22Rv1 (cell line): ENCODE data around the gene SEMA7A.

ENCODE experiments used
- ZFX ChIP-seq: fragments of 450-650 bp; IDR thresholded peaks from 2 replicates; pipeline ENCODE4 v1.6.1; 2017; ENCODE audit warnings: antibody characterized with exemption, borderline replicate concordance
- TF ChIP-seq, protein P1 (sequence below): fragments of 450-650 bp; IDR thresholded peaks from 2 replicates; pipeline ENCODE4 v1.5.1; 2017; ENCODE audit warnings: mild to moderate bottlenecking

DNA sequence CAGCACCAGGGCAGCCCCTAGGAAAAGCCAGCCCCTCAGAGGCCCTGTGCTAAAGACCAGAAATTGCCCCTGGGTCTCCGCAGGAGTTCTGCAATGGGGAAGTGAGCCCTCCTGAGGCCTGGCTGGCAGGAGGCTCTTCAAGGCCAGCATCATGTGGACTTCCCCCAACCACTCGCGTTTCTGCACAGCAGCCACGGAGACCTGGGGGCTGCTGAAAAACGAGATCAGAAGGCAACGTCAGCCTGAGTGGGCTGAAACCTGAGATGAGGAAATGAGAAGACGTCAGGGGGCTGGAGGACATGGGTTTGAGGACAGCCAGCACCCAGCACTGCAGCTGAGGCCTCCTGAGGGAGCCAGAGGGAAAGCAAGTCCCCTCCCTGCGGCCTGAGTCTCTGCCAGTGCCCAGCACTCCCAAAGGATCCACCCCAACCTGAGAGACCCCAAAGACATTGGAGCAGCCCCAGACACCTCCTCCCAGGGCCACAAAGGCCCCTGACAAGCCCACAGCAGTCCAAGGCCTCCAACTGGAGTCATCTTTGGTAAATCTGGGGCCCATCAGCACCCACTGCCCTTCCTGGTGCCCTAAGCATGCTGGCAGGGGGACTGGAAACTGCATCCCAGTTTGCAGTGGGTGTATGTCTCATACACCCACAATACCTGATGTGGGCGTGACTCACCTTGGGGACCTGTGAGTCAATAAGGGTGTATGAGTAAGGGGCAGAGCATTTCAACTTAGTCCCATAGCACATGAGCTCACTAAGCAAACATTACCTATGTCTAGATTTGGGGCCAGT is 37.1 kb downstream of the SEMA7A start:
- TF ChIP-seq, protein P1, sequence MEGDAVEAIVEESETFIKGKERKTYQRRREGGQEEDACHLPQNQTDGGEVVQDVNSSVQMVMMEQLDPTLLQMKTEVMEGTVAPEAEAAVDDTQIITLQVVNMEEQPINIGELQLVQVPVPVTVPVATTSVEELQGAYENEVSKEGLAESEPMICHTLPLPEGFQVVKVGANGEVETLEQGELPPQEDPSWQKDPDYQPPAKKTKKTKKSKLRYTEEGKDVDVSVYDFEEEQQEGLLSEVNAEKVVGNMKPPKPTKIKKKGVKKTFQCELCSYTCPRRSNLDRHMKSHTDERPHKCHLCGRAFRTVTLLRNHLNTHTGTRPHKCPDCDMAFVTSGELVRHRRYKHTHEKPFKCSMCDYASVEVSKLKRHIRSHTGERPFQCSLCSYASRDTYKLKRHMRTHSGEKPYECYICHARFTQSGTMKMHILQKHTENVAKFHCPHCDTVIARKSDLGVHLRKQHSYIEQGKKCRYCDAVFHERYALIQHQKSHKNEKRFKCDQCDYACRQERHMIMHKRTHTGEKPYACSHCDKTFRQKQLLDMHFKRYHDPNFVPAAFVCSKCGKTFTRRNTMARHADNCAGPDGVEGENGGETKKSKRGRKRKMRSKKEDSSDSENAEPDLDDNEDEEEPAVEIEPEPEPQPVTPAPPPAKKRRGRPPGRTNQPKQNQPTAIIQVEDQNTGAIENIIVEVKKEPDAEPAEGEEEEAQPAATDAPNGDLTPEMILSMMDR: no peak
- no peak for TF ChIP-seq ZFX
